IMR-90 (cell line): ENCODE measurements around the gene TPSG1.

ENCODE experiments used
- BHLHE40 ChIP-seq: fragments of 150-350 bp; IDR thresholded peaks from 2 replicates; pipeline ENCODE4 v1.6.1; 2016; ENCODE audit warnings: mild to moderate bottlenecking, low read depth, low read length
- CEBPB ChIP-seq: IDR thresholded peaks from 2 replicates; pipeline ENCODE4 v1.6.1; 2012; ENCODE audit warnings: low read depth, low read length, improper control_type of control experiment
- CHD1 ChIP-seq: IDR thresholded peaks from 2 replicates; pipeline ENCODE4 v1.6.1; 2012; ENCODE audit warnings: low read depth, low read length, improper control_type of control experiment
- ELK1 ChIP-seq: fragments of 150-350 bp; IDR thresholded peaks from 2 replicates; pipeline ENCODE4 v1.6.1; 2016; ENCODE audit warnings: low read depth, mild to moderate bottlenecking, low read length, moderate library complexity, borderline replicate concordance
- MAZ ChIP-seq: IDR thresholded peaks from 2 replicates; pipeline ENCODE4 v1.6.1; 2012; ENCODE audit warnings: low read depth, mild to moderate bottlenecking, low read length, improper control_type of control experiment, moderate library complexity, borderline replicate concordance
- MXI1 ChIP-seq: IDR thresholded peaks from 2 replicates; pipeline ENCODE4 v1.6.1; 2012; ENCODE audit warnings: low read depth, mild to moderate bottlenecking, low read length, moderate library complexity, borderline replicate concordance
- POLR2A ChIP-seq: IDR thresholded peaks from 2 replicates; pipeline ENCODE4 v1.6.1; 2012; ENCODE audit warnings: mild to moderate bottlenecking, low read depth, low read length
- RAD21 ChIP-seq: IDR thresholded peaks from 2 replicates; pipeline ENCODE4 v1.6.1; 2012; ENCODE audit warnings: low read length, improper control_type of control experiment
- RFX5 ChIP-seq: IDR thresholded peaks from 2 replicates; pipeline ENCODE4 v1.8.0; 2012; ENCODE audit warnings: low read depth, mild to moderate bottlenecking, low read length, moderate library complexity
- SMC3 ChIP-seq: fragments of 150-350 bp; IDR thresholded peaks from 2 replicates; pipeline ENCODE4 v1.6.1; 2016; ENCODE audit warnings: low read depth, mild to moderate bottlenecking, antibody characterized with exemption, low read length, moderate library complexity
- TF ChIP-seq, protein P1 (sequence below): conservative IDR thresholded peaks from 2 replicates; pipeline ENCODE4 v1.5.1; 2012; ENCODE audit warnings: mild to moderate bottlenecking, low read depth, low read length, improper control_type of control experiment

DNA sequence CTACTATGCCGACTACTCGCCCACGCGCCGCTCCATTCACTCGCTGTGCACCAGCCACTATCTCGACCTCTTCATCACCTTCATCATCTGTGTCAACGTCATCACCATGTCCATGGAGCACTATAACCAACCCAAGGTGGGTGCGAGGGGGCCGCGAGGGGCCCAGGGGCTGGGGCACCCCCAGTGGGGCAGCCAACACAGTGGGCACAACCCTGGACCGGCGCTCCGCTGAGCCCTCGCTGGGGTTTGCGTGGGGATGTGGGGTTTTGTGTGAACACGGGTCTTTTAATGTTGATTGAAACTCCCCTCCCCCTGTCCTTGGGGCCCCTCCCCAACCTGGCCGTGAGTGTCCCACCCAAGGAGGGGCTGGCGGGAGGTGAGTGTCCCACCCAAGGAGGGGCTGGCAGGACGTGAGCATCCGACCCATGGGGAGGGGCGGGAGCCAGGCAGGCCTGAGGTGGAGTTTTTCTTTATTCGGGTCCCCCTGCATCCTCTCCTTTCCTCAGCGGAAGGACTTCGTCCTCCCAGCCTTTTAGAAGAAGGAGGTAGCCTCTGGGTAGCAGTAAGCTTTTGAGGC is 11.2 kb downstream of the TPSG1 start:
- TF ChIP-seq, protein P1, sequence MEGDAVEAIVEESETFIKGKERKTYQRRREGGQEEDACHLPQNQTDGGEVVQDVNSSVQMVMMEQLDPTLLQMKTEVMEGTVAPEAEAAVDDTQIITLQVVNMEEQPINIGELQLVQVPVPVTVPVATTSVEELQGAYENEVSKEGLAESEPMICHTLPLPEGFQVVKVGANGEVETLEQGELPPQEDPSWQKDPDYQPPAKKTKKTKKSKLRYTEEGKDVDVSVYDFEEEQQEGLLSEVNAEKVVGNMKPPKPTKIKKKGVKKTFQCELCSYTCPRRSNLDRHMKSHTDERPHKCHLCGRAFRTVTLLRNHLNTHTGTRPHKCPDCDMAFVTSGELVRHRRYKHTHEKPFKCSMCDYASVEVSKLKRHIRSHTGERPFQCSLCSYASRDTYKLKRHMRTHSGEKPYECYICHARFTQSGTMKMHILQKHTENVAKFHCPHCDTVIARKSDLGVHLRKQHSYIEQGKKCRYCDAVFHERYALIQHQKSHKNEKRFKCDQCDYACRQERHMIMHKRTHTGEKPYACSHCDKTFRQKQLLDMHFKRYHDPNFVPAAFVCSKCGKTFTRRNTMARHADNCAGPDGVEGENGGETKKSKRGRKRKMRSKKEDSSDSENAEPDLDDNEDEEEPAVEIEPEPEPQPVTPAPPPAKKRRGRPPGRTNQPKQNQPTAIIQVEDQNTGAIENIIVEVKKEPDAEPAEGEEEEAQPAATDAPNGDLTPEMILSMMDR = no peak
- TF ChIP-seq POLR2A = no peak
- TF ChIP-seq BHLHE40 = no peak
- no peak for TF ChIP-seq RAD21
- no peak for TF ChIP-seq RFX5
- TF ChIP-seq CHD1 = no peak
- no peak for TF ChIP-seq MAZ
- no peak for TF ChIP-seq SMC3
- TF ChIP-seq ELK1 = no peak
- TF ChIP-seq CEBPB = no peak
- no peak for TF ChIP-seq MXI1
